Fibroblast of skin of back (primary cell): ENCODE measurements around the gene GCSAM.

Experiments
- DNase-seq: peaks from one replicate; pipeline ENCODE4 v3.0.0-alpha.2; 2013

Gene GCSAM

GRCh38 chr3:112128843-112129727 lies 4.0 kb downstream of the GCSAM start:
- no peak for DNase-seq

GRCh38 chr3:112127522-112128494 lies 5.2 kb downstream of the GCSAM start:
- no peak for DNase-seq

- peak; percentile 16 for DNase-seq
These were observed 6.5 kb downstream of the GCSAM start for GRCh38 chr3:112126511-112126911.

GRCh38 chr3:112124907-112125607 lies 8.0 kb downstream of the GCSAM start:
- no peak for DNase-seq

- no peak for DNase-seq
These were observed 9.5 kb downstream of the GCSAM start for GRCh38 chr3:112123548-112123947.

- DNase-seq, result no peak
These were observed 10.2 kb downstream of the GCSAM start for GRCh38 chr3:112122870-112123269.

GRCh38 chr3:112121577-112122547 lies 11.2 kb downstream of the GCSAM start:
- no peak for DNase-seq

- no peak for DNase-seq
These were observed 12.8 kb downstream of the GCSAM start for GRCh38 chr3:112119962-112120836.

- no peak for DNase-seq
These were observed 15.0 kb downstream of the GCSAM start for GRCh38 chr3:112117841-112118571.

GRCh38 chr3:112117415-112117814 lies 15.6 kb downstream of the GCSAM start:
- DNase-seq, result no peak

- no peak for DNase-seq
These were observed 16.3 kb downstream of the GCSAM start for GRCh38 chr3:112116748-112117186.

GRCh38 chr3:112115806-112116383 lies 17.2 kb downstream of the GCSAM start:
- DNase-seq, result no peak

GRCh38 chr3:112115161-112115739 lies 17.8 kb downstream of the GCSAM start:
- DNase-seq, result no peak

- DNase-seq, result no peak
These were observed 18.4 kb downstream of the GCSAM start for GRCh38 chr3:112114576-112115160.

GRCh38 chr3:112111785-112112402 lies 21.2 kb downstream of the GCSAM start:
- peak; percentile 44 for DNase-seq

GRCh38 chr3:112109322-112109721 lies 23.7 kb downstream of the GCSAM start:
- no peak for DNase-seq

- DNase-seq, result no peak
These were observed 28.3 kb downstream of the GCSAM start for GRCh38 chr3:112104774-112105173.

GRCh38 chr3:112101916-112102315 lies 31.1 kb downstream of the GCSAM start:
- peak; percentile 95 for DNase-seq
